ENCODE data around the gene CA6. TPM values are rescaled to one million over a fixed set of nuclear protein-coding genes. Genes with fewer than 3 reads are reported as not detected.

CA6 gene
- total RNA-seq, 2 donors from 2014 or later: not detected

GRCh38 chr1:8903908-8904650, 41.6 kb upstream of the CA6 start:
- Histone ChIP-seq H3K4me1 (ENCODE audit: control insufficient read depth, insufficient read depth, low read length) (peaks cover 9% of the 10 kb centered on the region), H3K9ac (ENCODE audit: extremely low read depth, low read length, poor library complexity, severe bottlenecking) (no peak overlapping the region), H3K36me3 (ENCODE audit: control insufficient read depth, insufficient read depth, low read length) (no peaks in the 10 kb centered on the region), H3K9me3 (ENCODE audit: control insufficient read depth, low read length) (no peaks in the 10 kb centered on the region), H3K27ac (ENCODE audit: low read depth, low read length) (no peak overlapping the region), H3K4me3 (ENCODE audit: low read length) (no peak overlapping the region), H3K27me3 (ENCODE audit: control insufficient read depth, insufficient read depth, low read length, poor library complexity, severe bottlenecking) (no peaks in the 10 kb centered on the region)
- Mint-ChIP-seq H3K4me1 (peaks cover 22% of the 10 kb centered on the region), H3K27me3 (ENCODE audit: insufficient read depth) (no peaks in the 10 kb centered on the region), H3K27ac (no peak overlapping the region), H3K9me3 (peaks cover 4% of the 10 kb centered on the region), H3K36me3 (ENCODE audit: low read depth) (no peaks in the 10 kb centered on the region), H3K4me3 (no peak overlapping the region)
- TF ChIP-seq CTCF (conservative IDR thresholded peaks at IDR 0.05): no peak
- 91 to 93% methylated on average over 3 to 6 of the region's 6 CpGs for WGBS, 2 experiments (ENCODE audit: insufficient coverage in 1 of 2, insufficient read length in 1 of 2)
- no peak for DNase-seq

- no peaks in the 10 kb centered on the region for H3K27me3 ChIP-seq (ENCODE audit: control insufficient read depth, insufficient read depth, low read length, poor library complexity, severe bottlenecking)
- Mint-ChIP-seq H3K4me1 (peaks cover 27% of the 10 kb centered on the region), H3K4me3 (no peak overlapping the region), H3K27ac (no peak overlapping the region), H3K27me3 (ENCODE audit: insufficient read depth) (no peaks in the 10 kb centered on the region), H3K9me3 (peaks cover 5% of the 10 kb centered on the region), H3K36me3 (ENCODE audit: low read depth) (peaks cover 4% of the 10 kb centered on the region)
- peaks cover under 1% of the 10 kb centered on the region for H3K9me3 ChIP-seq (ENCODE audit: control insufficient read depth, low read length)
- DNase-seq: no peak
- no peak overlapping the region for H3K27ac ChIP-seq (ENCODE audit: low read depth, low read length)
- peaks cover 9% of the 10 kb centered on the region for H3K4me1 ChIP-seq (ENCODE audit: control insufficient read depth, insufficient read depth, low read length)
- 93 to 95% methylated on average over 9 of the region's 9 CpGs for WGBS, 2 experiments (ENCODE audit: insufficient coverage in 1 of 2, insufficient read length in 1 of 2)
- H3K36me3 ChIP-seq (ENCODE audit: control insufficient read depth, insufficient read depth, low read length): no peaks in the 10 kb centered on the region
- H3K9ac ChIP-seq (ENCODE audit: extremely low read depth, low read length, poor library complexity, severe bottlenecking): no peak overlapping the region
- no peak overlapping the region for H3K4me3 ChIP-seq (ENCODE audit: low read length)
- TF ChIP-seq CTCF (conservative IDR thresholded peaks at IDR 0.05): no peak
Observed at GRCh38 chr1:8905582-8906191, 40.0 kb upstream of the CA6 start.

GRCh38 chr1:8908388-8909151, 37.1 kb upstream of the CA6 start:
- TF ChIP-seq CTCF (conservative IDR thresholded peaks at IDR 0.05): no peak
- peak; percentile 64 for DNase-seq
- Histone ChIP-seq H3K9me3 (ENCODE audit: control insufficient read depth, low read length) (peaks cover 14% of the 10 kb centered on the region), H3K27me3 (ENCODE audit: control insufficient read depth, insufficient read depth, low read length, poor library complexity, severe bottlenecking) (no peaks in the 10 kb centered on the region), H3K4me3 (ENCODE audit: low read length) (no peak overlapping the region), H3K36me3 (ENCODE audit: control insufficient read depth, insufficient read depth, low read length) (no peaks in the 10 kb centered on the region), H3K4me1 (ENCODE audit: control insufficient read depth, insufficient read depth, low read length) (peaks cover 19% of the 10 kb centered on the region), H3K27ac (ENCODE audit: low read depth, low read length) (no peak overlapping the region), H3K9ac (ENCODE audit: extremely low read depth, low read length, poor library complexity, severe bottlenecking) (no peak overlapping the region)
- peaks cover 8% of the 10 kb centered on the region for H3K36me3 Mint-ChIP-seq (ENCODE audit: low read depth)
- H3K4me1 Mint-ChIP-seq: peaks cover 30% of the 10 kb centered on the region
- no peaks in the 10 kb centered on the region for H3K27me3 Mint-ChIP-seq (ENCODE audit: insufficient read depth)
- peaks cover 26% of the 10 kb centered on the region for H3K9me3 Mint-ChIP-seq
- 70 to 76% methylated on average over 10 to 18 of the region's 18 CpGs for WGBS, 2 experiments (ENCODE audit: insufficient coverage in 1 of 2, insufficient read length in 1 of 2)
- H3K4me3 Mint-ChIP-seq: no peak overlapping the region
- H3K27ac Mint-ChIP-seq: peak overlapping the region; percentile 65

All from endodermal cell (in vitro differentiated cells).